Left cardiac atrium (tissue), 4 donors: Measurements from ENCODE around the gene SEBOX. TPM values are rescaled to one million over a fixed set of nuclear protein-coding genes. Genes with fewer than 3 reads are reported as not detected.

Experiments
- ATAC-seq, 2 donors: fragments of 200-7000 bp; cut with Tn5 transposase; one replicate each; pipeline ENCODE4 v1.9.1; 2020; ENCODE audit warnings: mild to moderate bottlenecking in 2 of 2, moderate library complexity in 2 of 2
- DNase-seq: peaks from one replicate; pipeline ENCODE4 v3.0.0-alpha.2; 2020
- intact Hi-C, 2 donors: fragments of 100-400 bp; cut with DNase I; formaldehyde crosslinking; loops; one replicate each; pipeline versions ENCODE4 v1.14.1 to v1.15.1; 2022 to 2023
- total RNA-seq, 2 donors: library from RNA; stranded (reverse); fragmentation: NEBNext Ultra II Directional; extraction: Animal tissue kit (Norgen Biotek cat#: 25700); gene quantifications; one replicate each; pipeline ENCODE4 v1.2.1, GENCODE V29; 2021
- donor health status: DM: no; HTN: yes; CAD: no.
- donor health status: DM: no; HTN: yes; CAD: no; lungs with severe emphysema.
- donor health status: DM: yes; HTN: yes; CAD: no.
- donor health status: Dilated cardiomyopathy.

SEBOX gene
- total RNA-seq, 2 donors from 2014 or later = not detected

DNA sequence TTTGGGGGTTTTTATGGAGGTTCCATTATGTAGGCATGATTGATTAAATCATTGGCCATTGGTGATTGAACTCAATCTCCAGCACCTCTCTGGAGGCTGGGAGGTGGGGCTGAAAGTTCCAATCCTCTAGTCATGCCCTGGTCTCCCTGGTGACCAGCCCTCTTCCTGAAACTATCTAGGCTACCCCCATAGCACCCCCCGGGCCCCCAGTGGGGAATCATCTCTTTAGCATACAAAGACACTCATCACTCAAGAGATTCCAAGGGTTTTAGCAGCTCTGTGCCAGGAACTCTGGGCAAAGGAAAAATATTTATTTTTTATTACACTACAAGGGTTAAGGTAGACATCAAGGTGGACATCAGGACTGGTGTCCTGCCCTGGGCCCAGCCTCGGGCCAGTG lies 30.4 kb upstream of the SEBOX start:
- ATAC-seq = no peak
- no peak for DNase-seq
- intact Hi-C loops = no loop called here

DNA sequence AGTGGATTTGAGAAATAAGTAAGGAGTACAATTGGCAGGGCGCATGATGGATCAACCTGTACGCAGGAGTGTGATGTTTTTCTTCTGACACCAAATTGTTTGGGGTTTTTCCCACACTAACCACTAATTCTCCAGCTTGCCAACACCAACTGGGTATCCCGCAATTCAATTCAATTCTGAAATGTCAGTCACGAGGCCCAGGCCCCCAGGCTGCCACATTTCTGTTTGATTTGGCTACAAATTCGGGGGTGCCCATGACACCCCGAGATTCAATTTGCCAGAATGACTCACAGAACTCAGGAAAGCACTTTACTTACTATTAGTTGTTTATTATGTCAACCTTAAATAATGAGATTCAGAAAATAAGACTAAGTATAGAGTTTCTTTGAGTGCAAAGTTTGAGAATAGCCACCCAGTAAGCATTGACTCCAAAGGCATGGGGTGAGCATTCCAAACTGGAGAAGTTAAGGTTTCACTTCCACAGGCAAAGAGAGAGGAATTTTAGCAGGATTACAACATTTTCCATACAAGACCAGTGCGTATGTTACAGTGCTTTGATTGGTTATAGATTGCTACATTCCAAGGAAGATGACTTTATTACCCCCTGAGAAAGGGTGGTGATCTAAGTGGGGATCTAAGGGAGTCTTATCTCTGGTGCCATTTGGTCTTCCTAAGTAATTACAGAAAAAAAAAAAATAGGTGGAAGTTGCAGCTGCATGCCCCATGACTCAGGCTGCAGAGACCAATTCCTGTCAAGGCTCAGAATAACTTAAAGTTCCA lies 29.5 kb upstream of the SEBOX start:
- no peak for ATAC-seq
- DNase-seq = no peak
- intact Hi-C loops = no loop called here

DNA sequence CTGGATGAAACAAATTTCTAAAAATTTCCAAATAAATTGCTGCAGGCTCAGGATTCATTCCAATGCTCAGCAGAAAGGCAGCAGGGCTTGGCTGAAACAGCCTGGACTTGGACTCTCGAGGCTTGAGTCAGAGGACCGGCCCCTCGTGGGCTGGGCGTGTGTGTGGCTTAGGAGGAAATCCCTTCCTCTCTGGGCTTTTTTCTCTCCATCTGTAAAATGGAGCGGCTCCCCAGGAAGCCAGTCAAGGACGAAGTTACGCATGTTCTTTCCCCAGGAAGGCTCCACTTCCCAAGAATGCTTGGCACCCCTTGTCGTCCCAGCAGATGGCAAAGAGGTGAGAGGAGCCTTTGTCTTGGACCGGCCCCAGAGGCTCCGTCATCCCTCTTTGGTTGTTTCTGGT lies 27.5 kb upstream of the SEBOX start:
- DNase-seq (no peak), ATAC-seq (no peak)
- intact Hi-C loops = no loop called here

DNA sequence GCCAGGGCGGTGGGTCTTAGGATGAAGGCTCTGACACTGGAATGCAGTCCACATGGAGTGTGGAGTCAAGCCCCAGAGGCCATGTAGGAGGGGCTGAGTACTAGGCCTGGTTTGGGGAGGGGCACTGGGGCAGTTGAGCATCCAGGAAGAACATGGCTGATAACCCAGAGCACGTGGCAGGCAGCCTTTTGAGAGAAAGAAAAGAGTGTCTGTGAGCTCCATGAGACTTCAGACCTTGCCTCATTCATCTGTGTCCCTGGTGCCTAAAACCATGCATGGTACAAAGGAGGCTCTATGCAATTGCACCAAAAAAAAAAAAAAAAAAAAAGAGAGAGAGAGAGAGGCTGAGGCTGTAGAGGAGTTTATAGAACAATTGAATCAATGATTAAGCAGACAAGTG lies 26.4 kb upstream of the SEBOX start:
- intact Hi-C loops = no loop called here
- no peak for DNase-seq
- no peak for ATAC-seq

DNA sequence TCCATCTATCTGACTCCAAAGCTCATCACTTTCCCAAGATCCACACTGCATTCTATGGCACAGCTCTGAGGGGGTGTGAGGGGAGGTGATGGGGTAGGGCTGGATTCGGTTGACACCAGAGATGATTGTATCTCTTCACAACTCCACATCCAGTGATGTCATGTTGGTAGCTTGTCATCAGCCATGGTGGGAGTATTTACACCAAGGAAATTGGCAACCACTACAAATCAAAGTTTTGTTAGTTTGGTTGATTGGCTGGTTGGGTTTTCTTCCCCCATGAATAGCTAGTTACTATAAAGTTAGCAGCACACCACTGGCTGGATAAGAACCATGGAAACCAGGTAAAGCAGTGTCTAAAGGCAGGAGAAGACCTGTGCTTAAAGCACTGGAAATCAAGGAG lies 26.0 kb upstream of the SEBOX start:
- DNase-seq (no peak), ATAC-seq (no peak)
- intact Hi-C loops = no loop called here

DNA sequence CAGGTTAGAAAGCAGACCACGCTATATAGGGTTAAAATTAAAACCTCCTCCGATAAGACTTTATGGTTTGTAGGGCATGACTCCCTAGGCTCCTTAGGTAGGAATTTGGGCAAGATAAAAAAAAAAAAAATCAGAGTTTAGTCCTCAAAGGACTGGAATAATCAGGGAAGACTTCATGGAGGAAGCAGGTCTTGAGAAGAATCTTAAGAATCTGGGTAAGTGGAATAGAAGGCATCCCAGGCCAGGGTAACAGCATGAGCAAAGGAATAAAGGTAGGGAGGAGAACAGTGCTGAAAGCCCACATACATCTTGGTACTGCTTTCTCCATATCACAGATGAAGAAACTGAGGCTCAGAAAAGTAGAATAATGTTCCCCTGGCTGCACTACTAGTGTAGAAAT lies 25.6 kb upstream of the SEBOX start:
- no peak for DNase-seq
- intact Hi-C loops = no loop called here
- ATAC-seq = no peak

DNA sequence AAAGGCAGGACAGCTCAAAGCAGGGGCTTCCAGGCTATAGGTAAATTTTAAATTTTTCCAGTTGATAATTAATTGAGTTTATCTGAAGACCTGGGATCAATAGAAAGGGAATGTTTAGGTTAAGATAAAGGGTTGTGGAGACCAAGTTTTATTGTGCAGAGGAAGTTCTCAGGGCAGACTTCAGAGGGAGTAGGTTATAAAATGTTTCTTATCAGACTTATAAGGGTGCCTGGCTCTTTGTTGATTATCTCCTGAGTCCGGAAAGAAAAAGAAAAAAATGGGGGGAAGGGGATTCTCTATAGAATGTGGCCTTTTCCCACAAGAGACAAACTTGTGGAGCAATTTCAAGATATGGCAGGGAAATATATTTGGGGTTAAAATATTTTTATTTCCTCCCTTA lies 25.1 kb upstream of the SEBOX start:
- DNase-seq (no peak), ATAC-seq (no peak)
- intact Hi-C loops = no loop called here

DNA sequence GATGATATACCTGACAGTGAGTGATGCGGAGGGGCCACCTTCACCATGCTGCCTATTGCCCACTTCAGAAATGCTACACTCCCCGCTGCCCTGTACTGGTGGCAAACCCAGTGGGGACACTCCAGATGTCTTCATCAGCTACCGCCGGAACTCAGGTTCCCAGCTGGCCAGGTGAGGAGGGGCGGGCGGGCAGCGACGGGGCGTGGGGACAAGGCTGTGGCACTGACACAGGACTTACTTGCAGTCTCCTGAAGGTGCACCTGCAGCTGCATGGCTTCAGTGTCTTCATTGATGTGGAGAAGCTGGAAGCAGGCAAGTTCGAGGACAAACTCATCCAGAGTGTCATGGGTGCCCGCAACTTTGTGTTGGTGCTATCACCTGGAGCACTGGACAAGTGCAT lies 23.1 kb upstream of the SEBOX start:
- DNase-seq (no peak), ATAC-seq (no peak)
- intact Hi-C loops = no loop called here

DNA sequence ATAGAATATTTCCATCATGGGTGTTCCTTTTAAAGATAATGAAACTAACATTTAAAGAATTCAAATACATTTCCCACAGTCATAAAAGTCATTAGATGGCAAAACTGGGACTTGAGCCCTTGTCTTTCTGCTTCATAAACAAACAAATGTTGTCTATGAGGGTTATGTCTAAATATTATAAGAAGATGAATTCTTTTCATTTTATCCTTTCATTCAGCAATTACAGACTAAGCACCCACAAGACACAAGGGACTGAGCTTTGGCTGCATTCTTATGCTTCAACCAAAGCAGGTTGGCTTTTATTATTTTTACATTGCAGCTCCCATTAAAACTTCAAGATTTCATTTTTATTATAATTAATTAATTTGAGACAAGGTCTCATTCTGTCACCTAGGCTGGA lies 21.4 kb upstream of the SEBOX start:
- ATAC-seq = no peak
- no peak for DNase-seq
- intact Hi-C loops = no loop called here

DNA sequence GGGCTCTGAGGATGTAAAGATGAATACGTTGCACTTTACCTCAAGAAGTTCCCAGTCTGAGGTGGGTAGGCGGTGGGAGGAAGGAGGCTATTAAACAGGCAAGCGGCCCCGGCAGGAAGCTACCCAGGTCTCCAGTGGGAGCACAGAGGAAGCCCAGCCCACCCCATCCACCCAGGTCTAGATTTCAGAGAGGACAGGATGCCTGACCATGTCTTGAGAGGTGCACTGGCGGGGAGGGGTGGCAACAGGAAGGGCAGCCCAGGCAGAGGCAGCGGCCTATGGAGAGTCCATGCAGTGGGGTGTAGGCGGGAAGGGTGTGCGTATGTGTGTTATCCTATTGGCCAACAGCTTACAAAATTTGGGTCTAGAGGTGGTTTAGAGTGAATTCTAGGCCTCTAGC lies 20.4 kb upstream of the SEBOX start:
- intact Hi-C loops = no loop called here

DNA sequence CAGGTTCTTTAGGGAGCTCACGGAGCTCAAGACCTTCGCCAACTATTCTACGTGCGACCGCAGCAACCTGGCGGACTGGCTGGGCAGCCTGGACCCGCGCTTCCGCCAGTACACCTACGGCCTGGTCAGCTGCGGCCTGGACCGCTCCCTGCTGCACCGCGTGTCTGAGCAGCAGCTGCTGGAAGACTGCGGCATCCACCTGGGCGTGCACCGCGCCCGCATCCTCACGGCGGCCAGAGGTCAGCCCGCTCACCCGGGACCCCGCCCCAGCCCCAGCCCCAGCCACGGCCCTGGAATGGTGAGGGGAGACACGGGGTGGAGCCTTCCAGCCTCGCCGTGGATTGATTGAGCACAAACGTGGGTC lies 20.0 kb upstream of the SEBOX start:
- DNase-seq = no peak

More for the DNA sequence above, 20.4 kb upstream of the SEBOX start:
- DNase-seq (no peak), ATAC-seq (no peak)

DNA sequence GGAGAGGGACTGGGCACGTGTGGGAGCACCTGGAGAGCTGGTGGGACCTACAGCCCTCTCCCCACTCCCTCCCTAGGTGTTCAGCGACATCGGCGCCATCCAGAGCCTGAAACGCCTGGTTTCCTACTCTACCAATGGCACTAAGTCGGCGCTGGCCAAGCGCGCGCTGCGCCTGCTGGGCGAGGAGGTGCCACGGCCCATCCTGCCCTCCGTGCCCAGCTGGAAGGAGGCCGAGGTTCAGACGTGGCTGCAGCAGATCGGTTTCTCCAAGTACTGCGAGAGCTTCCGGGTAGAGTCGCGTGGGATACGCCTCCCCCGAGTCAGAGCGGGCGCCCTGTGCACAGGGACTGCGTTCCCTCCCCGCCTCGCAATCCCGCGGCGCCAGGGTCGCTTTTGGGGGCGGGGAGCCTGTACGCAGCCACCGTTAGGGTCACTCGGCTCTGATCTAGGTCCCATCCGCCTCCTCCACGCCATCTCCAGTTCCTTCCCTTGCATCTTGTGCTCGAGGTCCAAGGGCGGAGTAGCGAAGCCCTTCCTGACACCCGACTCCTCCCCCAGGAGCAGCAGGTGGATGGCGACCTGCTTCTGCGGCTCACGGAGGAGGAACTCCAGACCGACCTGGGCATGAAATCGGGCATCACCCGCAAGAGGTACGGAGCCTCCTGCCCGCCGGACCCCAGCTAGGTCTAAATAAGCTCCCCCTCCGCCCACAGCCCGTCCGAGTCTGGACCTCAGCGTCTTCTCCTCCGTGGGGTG lies 19.5 kb upstream of the SEBOX start:
- DNase-seq (peak; percentile 69), ATAC-seq (peak; percentile 88 to 92)
- intact Hi-C loops = no loop called here

More for the DNA sequence above, 20.0 kb upstream of the SEBOX start:
- peak; percentile 41 to 46 for ATAC-seq
- intact Hi-C loops = no loop called here

DNA sequence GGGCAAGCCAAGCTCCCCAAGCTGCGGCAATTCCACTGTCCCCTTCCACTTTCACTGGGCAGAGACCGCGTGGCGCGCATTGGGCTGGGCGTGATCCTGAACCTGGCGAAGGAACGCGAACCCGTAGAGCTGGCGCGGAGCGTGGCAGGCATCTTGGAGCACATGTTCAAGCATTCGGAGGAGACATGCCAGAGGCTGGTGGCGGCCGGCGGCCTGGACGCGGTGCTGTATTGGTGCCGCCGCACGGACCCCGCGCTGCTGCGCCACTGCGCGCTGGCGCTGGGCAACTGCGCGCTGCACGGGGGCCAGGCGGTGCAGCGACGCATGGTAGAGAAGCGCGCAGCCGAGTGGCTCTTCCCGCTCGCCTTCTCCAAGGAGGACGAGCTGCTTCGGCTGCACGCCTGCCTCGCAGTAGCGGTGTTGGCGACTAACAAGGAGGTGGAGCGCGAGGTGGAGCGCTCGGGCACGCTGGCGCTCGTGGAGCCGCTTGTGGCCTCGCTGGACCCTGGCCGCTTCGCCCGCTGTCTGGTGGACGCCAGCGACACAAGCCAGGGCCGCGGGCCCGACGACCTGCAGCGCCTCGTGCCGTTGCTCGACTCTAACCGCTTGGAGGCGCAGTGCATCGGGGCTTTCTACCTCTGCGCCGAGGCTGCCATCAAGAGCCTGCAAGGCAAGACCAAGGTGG lies 16.3 kb upstream of the SEBOX start:
- intact Hi-C loops = no loop called here
- DNase-seq = no peak

DNA sequence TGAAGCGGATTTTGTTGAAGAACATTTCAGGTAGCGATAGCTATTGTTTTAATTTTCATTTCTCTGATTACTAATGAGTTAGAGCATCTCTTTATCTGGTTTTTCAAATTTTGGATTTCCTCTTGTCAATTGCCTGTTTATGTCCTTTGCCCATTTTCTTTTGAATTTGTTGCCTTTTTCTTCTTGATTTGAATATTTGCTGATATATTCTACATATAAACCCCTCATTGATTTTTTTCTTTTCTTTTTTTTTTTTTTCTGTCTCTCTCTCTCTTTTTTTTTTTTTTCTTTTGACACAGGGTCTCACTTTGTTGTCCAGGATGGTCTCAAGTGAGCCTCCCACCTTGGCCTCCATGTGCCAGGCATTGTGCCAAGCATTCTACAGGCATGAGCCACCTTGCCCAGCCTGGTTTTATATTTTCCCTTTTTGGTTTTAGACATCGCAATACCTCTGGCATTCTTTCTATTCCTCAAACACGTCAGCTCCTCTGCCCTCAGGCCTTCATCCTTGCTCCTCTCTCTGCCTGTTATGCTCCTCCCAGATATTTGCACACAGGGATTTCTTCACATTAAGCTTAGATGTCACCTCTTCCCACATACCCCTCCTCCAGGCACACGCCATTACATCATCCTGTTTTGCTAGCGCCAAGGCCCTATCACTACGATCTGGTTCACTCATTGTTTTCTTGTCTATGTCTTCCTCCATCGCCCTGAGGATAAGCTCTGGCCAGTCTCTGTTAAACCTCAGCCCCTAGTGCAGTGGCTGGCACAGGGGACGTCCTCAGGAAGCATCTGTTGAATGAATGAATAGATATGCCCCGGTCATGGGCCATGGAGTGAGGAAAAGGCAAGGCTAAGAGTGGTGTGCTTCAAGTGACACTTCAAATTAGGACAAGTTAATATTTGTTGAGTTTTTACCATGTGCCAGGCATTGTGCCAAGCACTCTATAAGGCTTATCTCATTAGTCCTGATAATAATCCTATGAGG lies 15.1 kb upstream of the SEBOX start:
- ATAC-seq (no peak), DNase-seq (no peak)
- intact Hi-C loops = no loop called here

More for the DNA sequence above, 16.3 kb upstream of the SEBOX start:
- peak in 1 of 2 donors; percentile 7 for ATAC-seq

DNA sequence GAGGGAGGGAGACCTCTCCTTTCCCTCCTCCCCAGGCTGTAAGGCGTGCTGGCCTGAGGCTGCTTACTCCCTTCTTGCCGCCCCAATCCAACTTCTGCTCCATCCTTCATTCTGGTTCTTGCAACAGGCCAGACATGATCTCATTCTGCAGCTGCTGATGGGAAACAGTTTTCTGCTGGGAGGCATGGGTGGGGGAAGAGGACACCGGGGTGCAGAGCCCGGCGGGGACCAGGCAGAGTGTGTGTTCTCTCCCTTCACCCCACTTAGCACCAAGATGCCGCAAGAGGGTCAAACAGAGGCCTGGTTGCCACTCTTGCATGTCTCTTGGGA lies 7.9 kb upstream of the SEBOX start:
- ATAC-seq (no peak), DNase-seq (no peak)
- intact Hi-C loops = no loop called here

DNA sequence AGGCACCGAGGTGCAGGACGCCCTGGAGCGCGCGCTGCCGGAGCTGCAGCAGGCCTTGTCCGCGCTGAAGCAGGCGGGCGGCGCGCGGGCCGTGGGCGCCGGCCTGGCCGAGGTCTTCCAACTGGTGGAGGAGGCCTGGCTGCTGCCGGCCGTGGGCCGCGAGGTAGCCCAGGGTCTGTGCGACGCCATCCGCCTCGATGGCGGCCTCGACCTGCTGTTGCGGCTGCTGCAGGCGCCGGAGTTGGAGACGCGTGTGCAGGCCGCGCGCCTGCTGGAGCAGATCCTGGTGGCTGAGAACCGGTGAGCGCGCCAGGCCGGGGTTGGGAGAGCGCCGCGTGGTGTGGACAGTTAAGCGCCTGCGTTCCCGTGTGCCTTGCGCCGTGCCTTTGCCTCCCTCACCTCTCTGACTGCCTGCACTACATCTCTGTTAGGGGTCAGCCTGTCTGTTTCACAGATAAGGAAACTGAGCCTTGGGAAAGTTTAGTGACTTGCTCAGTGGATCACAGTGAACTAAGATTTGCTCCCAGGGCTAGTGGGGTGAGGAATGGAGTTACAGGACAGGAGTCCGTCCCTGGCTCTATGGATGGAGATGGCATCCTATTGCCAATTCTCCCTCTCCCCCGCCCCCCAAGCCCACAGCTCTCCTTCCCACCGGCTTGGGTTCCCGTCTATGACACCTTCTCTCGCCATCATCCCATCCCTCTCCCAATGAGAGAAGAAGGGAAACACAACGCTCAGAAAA lies 7.4 kb upstream of the SEBOX start:
- ATAC-seq (peak; percentile 13 to 19), DNase-seq (no peak)
- intact Hi-C loops = no loop called here

DNA sequence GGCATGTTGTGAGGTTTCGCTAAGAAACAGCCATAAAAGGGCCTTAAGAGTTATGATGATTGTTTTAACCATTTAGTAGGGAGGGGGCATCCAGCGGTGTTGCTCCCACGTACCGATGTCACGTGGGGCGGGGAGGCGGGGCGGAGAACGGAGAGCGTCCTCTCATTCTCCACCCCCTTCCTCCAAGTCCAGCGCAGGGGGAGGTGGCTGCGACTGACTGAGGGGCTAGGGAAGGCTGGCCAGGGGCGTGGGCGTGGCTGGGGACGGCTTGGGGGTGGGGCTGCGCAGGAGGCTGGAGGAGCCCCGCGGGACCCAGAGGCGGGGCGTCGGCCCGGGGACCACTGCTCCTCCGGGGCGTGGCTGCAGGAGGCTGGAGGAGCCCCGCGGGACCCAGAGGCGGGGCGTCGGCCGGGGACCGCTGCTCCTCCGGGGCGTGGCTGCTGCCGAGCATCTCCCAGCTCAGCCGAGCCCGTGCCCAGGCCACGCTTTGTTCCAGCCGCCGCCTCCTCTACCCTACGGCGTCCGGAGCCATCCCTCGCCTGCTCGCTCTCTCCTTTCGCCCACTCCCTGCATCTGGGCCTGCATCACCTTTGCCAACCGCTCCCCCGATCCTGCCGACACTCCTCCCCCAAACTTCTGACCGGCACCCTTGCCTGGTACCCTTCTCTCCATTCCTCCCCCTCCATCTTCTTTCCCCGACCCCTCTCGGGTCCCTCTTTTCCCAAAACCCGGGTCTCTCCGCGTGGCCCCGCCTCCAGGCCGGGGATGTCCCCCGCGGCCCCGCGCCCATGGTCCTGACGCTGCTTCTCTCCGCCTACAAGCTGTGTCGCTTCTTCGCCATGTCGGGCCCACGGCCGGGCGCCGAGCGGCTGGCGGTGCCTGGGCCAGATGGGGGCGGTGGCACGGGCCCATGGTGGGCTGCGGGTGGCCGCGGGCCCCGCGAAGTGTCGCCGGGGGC lies 6.5 kb upstream of the SEBOX start, which contains the start of gene SARM1:
Gene SARM1 (plus strand): TSS at position 450 of the 958 bp plus-strand sequence. CDS start 339 bp downstream, at position 789.
- intact Hi-C loops = no loop called here
- ATAC-seq = peak; percentile 84 to 89
- DNase-seq = peak; percentile 93
